Measurements from ENCODE around the gene GTPBP4.

Gene GTPBP4

GRCh38 chr10:987870-988666 is at the start of gene GTPBP4:
GTPBP4 (plus strand) TSS chr10:988434; CDS start chr10:988480, 46 bp downstream.
- DNase-seq = peak; percentile 75

GRCh38 chr10:938941-939678 is 49.1 kb upstream of the GTPBP4 start:
- no peak for DNase-seq

GRCh38 chr10:943334-944033 is 44.8 kb upstream of the GTPBP4 start:
- no peak for DNase-seq

- no peak for DNase-seq
Observed at GRCh38 chr10:944034-944831, 44.0 kb upstream of the GTPBP4 start.

- no peak for DNase-seq
Observed at GRCh38 chr10:945778-946177, 42.5 kb upstream of the GTPBP4 start.

- no peak for DNase-seq
Observed at GRCh38 chr10:947051-947450, 41.2 kb upstream of the GTPBP4 start.

GRCh38 chr10:947881-948280 is 40.4 kb upstream of the GTPBP4 start:
- DNase-seq = no peak

GRCh38 chr10:948347-948746 is 39.9 kb upstream of the GTPBP4 start:
- DNase-seq = no peak

- DNase-seq = no peak
Observed at GRCh38 chr10:949446-949845, 38.8 kb upstream of the GTPBP4 start.

GRCh38 chr10:953836-954235 is 34.4 kb upstream of the GTPBP4 start:
- no peak for DNase-seq

- no peak for DNase-seq
Observed at GRCh38 chr10:954396-954795, 33.8 kb upstream of the GTPBP4 start.

- DNase-seq = no peak
Observed at GRCh38 chr10:955127-955819, 33.0 kb upstream of the GTPBP4 start.

GRCh38 chr10:955820-956217 is 32.4 kb upstream of the GTPBP4 start:
- no peak for DNase-seq

GRCh38 chr10:958106-958505 is 30.1 kb upstream of the GTPBP4 start:
- DNase-seq = no peak

GRCh38 chr10:958856-959255 is 29.4 kb upstream of the GTPBP4 start:
- no peak for DNase-seq

- DNase-seq = no peak
Observed at GRCh38 chr10:962342-962741, 25.9 kb upstream of the GTPBP4 start.

GRCh38 chr10:963186-963585 is 25.0 kb upstream of the GTPBP4 start:
- no peak for DNase-seq

GRCh38 chr10:963655-964054 is 24.6 kb upstream of the GTPBP4 start:
- no peak for DNase-seq

GRCh38 chr10:964321-964987 is 23.8 kb upstream of the GTPBP4 start:
- DNase-seq = no peak

GRCh38 chr10:964988-965417 is 23.2 kb upstream of the GTPBP4 start:
- DNase-seq = no peak

- DNase-seq = no peak
Observed at GRCh38 chr10:966466-967235, 21.6 kb upstream of the GTPBP4 start.
